ENCODE results near the gene E4F1. TPM values are rescaled to one million over a fixed set of nuclear protein-coding genes. Genes with fewer than 3 reads are reported as not detected.

Gene E4F1
- total and polyA plus RNA-seq, 2 of the 8 experiments (the other 6 are each of a cell fraction or from before 2014, with no cell fraction given) = 22.2 to 27.0 TPM

GRCh38 chr16:2273931-2274330, 50.5 kb downstream of the E4F1 start:
- H2BK12ac ChIP-seq (ENCODE audit: low read depth, low read length) = no peak overlapping the region
- peaks cover 0 to 7% of the 10 kb centered on the region in 2 experiments; a peak in 2 of 4 replicates for H3K79me2 ChIP-seq (ENCODE audit: control insufficient read depth in 1 of 2, insufficient read depth in 2 of 2, low read length in 2 of 2)
- H3K27me3 ChIP-seq (replicated peaks in 1 of 4; ENCODE audit: control insufficient read depth in 3 of 4, extremely low read depth in 1 of 4, insufficient read depth in 3 of 4, low read length in 3 of 4) = no peaks in the 10 kb centered on the region
- H2AFZ ChIP-seq (ENCODE audit: low read length) = no peak overlapping the region
- no peaks in the 10 kb centered on the region; the same call in 1 of the 2 replicates for H3K23me2 ChIP-seq (ENCODE audit: low read depth, low read length)
- H3K14ac ChIP-seq (ENCODE audit: insufficient read length) = no peak overlapping the region
- H2BK120ac ChIP-seq (replicated peaks; ENCODE audit: low read depth, low read length) = no peak overlapping the region
- TF ChIP-seq JUND (IDR thresholded peaks at IDR 0.05; ENCODE audit: low read length) (no peak), RXRA (IDR thresholded peaks at IDR 0.05; ENCODE audit: insufficient read depth, low read depth, low read length) (no peak), GABPA (IDR thresholded peaks at IDR 0.05; ENCODE audit: borderline replicate concordance, insufficient read depth, low read length) (no peak), EP300 (IDR thresholded peaks at IDR 0.05; ENCODE audit: borderline replicate concordance in 1 of 2, low read depth in 2 of 2, low read length in 2 of 2) (no peak), TBP (IDR thresholded peaks at IDR 0.05; ENCODE audit: low read depth, low read length) (no peak), KDM4A (IDR thresholded peaks at IDR 0.05; ENCODE audit: low read depth, low read length, severe bottlenecking) (no peak), GTF2F1 (IDR thresholded peaks at IDR 0.05; ENCODE audit: borderline replicate concordance, low read depth, low read length) (no peak), BCL11A (IDR thresholded peaks at IDR 0.05; ENCODE audit: low read depth in 2 of 2, low read length in 2 of 2) (no peak), MAX (IDR thresholded peaks at IDR 0.05) (no peak), KDM1A (IDR thresholded peaks at IDR 0.05; ENCODE audit: borderline replicate concordance, low read length) (no peak), CTBP2 (IDR thresholded peaks at IDR 0.05; ENCODE audit: borderline replicate concordance, insufficient read depth, insufficient read length, low read length) (no peak), HDAC2 (IDR thresholded peaks at IDR 0.05; ENCODE audit: borderline replicate concordance in 1 of 2, low read depth in 2 of 2, low read length in 2 of 2) (no peak), CEBPB (IDR thresholded peaks at IDR 0.05; ENCODE audit: low read depth, low read length) (no peak)
- H3K56ac ChIP-seq (replicated peaks; ENCODE audit: insufficient read length, low read depth, low read length) = no peak overlapping the region
- no peak overlapping the region for H3K4ac ChIP-seq (replicated peaks; ENCODE audit: insufficient read length, low read depth, low read length)
- no peak overlapping the region for H3K18ac ChIP-seq (ENCODE audit: extremely low read depth, low read length)
- no peak overlapping the region for H2AK5ac ChIP-seq (ENCODE audit: low read depth, low read length)
- no peak for DNase-seq (ENCODE audit: low read depth in 1 of 2, low spot score in 2 of 2)
- peaks cover 3 to 18% of the 10 kb centered on the region in 2 experiments for H4K20me1 ChIP-seq (replicated peaks in 1 of 2; ENCODE audit: control insufficient read depth in 1 of 2, insufficient read depth in 2 of 2, low read length in 2 of 2)
- 90% methylated on average over 10 of the region's 10 CpGs; no CpG with 5 or more reads in 1 of the 2 experiments for whole genome bisulfite sequencing, 2 experiments (ENCODE audit: extremely low coverage in 1 of 2, insufficient coverage in 1 of 2, insufficient read length in 1 of 2, insufficient replicate concordance in 2 of 2, low coverage in 1 of 2, low lambda C conversion rate in 2 of 2, missing lambda C conversion rate in 1 of 2)
- peaks cover 0 to 2% (median under 1%) of the 10 kb centered on the region in 4 experiments; a peak in 2 of 7 replicates for H3K4me1 ChIP-seq (replicated peaks in 1 of 4; ENCODE audit: control insufficient read depth in 3 of 4, insufficient read depth in 4 of 4, low read length in 3 of 4)
- no peak overlapping the region for H3K4me3 ChIP-seq (ENCODE audit: extremely low read depth in 1 of 4, insufficient read depth in 2 of 4, low read depth in 3 of 4, low read length in 4 of 4)
- POLR2A ChIA-PET (ENCODE audit: partially characterized antibody) = interaction anchor here (0.8 to 2.4 kb wide), 9 partner anchors 11 to 316 kb away, joined by 3 to 9 read pairs (median 3); partner anchors contain the start of genes DNASE1L2 and E4F1
- no peak overlapping the region for H4K5ac ChIP-seq (ENCODE audit: insufficient read length, low read depth, low read length)
- no peak overlapping the region for H2BK5ac ChIP-seq (ENCODE audit: low read depth, low read length)
- H3K27ac ChIP-seq (ENCODE audit: low read depth, low read length) = no peak overlapping the region
- H3K9ac ChIP-seq (replicated peaks in 1 of 4; ENCODE audit: extremely low read depth in 1 of 4, low read depth in 3 of 4, low read length in 3 of 4) = no peak overlapping the region
- no peaks in the 10 kb centered on the region for H3K36me3 ChIP-seq (ENCODE audit: control insufficient read depth in 2 of 4, insufficient read depth in 4 of 4, low read length in 3 of 4)
- H3K9me3 ChIP-seq (ENCODE audit: insufficient read depth in 2 of 2, low read depth in 1 of 2, low read length in 1 of 2) = no peaks in the 10 kb centered on the region
- H4K8ac ChIP-seq (ENCODE audit: extremely low read depth, insufficient read depth, low read length) = no peak overlapping the region
- H2BK15ac ChIP-seq (ENCODE audit: low read length) = no peak overlapping the region
- CTCF ChIA-PET (ENCODE audit: partially characterized antibody) = interaction anchor here (0.6 to 1.2 kb wide), 3 partner anchors 156 to 270 kb away, joined by 3 read pairs; partner anchors contain the start of gene CCNF
- H3K23ac ChIP-seq (ENCODE audit: insufficient read length) = no peak overlapping the region
- FAIRE-seq = no peak
- no peak overlapping the region for H2BK20ac ChIP-seq (ENCODE audit: low read length)
- H4K91ac ChIP-seq (replicated peaks; ENCODE audit: insufficient read length, low read length) = no peak overlapping the region
- H3K4me2 ChIP-seq (ENCODE audit: insufficient read depth in 1 of 2, low read depth in 2 of 2, low read length in 2 of 2) = no peak overlapping the region
- peaks cover 9% of the 10 kb centered on the region for H3K79me1 ChIP-seq (ENCODE audit: low read depth, low read length)
